ENCODE data around the gene FOXD2.

The FOXD2 gene

DNA sequence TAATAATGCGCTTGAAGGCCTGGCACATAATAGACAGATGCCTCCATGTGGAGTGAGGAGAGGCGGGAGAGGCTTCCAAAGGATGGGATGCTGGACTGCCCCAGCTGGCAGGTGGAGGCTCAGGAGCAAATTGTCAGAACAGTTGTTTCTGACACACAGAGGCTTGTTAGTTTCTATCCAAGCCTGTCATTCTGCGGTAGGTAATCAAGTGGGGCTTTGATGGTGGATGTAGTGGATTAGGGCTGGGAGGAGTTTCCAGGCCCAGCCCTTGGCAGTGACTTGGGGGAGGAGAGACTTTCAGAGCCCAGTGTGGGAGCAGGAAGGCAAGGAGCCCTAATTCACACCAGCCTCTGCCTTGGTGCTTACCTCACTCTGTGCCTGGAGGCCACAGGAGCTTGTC lies 44.1 kb downstream of the FOXD2 start:
- TF ChIP-seq BACH2 (CRISPR knock-in tag; IDR thresholded peaks at IDR 0.05; ENCODE audit: borderline replicate concordance) (no peak), RARB (CRISPR knock-in tag; IDR thresholded peaks at IDR 0.05) (no peak), ARNTL (CRISPR knock-in tag; IDR thresholded peaks at IDR 0.05; ENCODE audit: borderline replicate concordance, low read depth) (no peak), ESRRG (CRISPR knock-in tag; IDR thresholded peaks at IDR 0.05) (no peak), GLIS3 (CRISPR knock-in tag; IDR thresholded peaks at IDR 0.05) (no peak), CSDC2 (CRISPR knock-in tag; IDR thresholded peaks at IDR 0.05) (no peak), SNAI2 (CRISPR knock-in tag; IDR thresholded peaks at IDR 0.05) (no peak)
- TF ChIP-seq, protein P1, sequence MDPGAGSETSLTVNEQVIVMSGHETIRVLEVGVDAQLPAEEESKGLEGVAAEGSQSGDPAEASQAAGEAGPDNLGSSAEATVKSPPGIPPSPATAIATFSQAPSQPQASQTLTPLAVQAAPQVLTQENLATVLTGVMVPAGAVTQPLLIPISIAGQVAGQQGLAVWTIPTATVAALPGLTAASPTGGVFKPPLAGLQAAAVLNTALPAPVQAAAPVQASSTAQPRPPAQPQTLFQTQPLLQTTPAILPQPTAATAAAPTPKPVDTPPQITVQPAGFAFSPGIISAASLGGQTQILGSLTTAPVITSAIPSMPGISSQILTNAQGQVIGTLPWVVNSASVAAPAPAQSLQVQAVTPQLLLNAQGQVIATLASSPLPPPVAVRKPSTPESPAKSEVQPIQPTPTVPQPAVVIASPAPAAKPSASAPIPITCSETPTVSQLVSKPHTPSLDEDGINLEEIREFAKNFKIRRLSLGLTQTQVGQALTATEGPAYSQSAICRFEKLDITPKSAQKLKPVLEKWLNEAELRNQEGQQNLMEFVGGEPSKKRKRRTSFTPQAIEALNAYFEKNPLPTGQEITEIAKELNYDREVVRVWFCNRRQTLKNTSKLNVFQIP (CRISPR knock-in tag; IDR thresholded peaks at IDR 0.05; ENCODE audit: borderline replicate concordance, low read depth), result no peak
- TF ChIP-seq, protein P2, sequence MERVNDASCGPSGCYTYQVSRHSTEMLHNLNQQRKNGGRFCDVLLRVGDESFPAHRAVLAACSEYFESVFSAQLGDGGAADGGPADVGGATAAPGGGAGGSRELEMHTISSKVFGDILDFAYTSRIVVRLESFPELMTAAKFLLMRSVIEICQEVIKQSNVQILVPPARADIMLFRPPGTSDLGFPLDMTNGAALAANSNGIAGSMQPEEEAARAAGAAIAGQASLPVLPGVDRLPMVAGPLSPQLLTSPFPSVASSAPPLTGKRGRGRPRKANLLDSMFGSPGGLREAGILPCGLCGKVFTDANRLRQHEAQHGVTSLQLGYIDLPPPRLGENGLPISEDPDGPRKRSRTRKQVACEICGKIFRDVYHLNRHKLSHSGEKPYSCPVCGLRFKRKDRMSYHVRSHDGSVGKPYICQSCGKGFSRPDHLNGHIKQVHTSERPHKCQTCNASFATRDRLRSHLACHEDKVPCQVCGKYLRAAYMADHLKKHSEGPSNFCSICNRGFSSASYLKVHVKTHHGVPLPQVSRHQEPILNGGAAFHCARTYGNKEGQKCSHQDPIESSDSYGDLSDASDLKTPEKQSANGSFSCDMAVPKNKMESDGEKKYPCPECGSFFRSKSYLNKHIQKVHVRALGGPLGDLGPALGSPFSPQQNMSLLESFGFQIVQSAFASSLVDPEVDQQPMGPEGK (CRISPR knock-in tag; IDR thresholded peaks at IDR 0.05; ENCODE audit: borderline replicate concordance), result no peak
- TF ChIP-seq, protein P3, sequence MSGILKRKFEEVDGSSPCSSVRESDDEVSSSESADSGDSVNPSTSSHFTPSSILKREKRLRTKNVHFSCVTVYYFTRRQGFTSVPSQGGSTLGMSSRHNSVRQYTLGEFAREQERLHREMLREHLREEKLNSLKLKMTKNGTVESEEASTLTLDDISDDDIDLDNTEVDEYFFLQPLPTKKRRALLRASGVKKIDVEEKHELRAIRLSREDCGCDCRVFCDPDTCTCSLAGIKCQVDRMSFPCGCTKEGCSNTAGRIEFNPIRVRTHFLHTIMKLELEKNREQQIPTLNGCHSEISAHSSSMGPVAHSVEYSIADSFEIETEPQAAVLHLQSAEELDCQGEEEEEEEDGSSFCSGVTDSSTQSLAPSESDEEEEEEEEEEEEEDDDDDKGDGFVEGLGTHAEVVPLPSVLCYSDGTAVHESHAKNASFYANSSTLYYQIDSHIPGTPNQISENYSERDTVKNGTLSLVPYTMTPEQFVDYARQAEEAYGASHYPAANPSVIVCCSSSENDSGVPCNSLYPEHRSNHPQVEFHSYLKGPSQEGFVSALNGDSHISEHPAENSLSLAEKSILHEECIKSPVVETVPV (CRISPR knock-in tag; IDR thresholded peaks at IDR 0.05), result no peak
- no peak for ATAC-seq

DNA sequence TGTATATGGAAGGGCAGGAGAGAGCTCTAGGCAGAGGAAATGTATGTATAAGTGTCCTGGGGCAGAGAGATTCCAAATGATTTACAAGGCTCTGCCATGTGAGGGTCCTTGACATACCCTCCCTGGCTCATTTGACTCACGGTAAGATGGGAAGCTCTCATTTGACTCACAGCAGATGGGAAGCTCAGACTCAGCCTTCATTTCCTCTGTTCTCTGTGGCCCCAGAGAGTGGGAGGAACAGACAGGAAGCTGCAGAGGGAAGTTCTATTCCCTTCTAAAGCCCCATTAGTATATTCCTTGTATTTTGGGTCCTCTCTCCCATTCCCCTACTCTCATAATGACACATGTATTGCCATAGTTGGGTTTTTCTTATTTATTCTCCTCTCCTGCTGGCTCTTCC lies 44.9 kb downstream of the FOXD2 start:
- ATAC-seq, result no peak
- TF ChIP-seq PPARA (CRISPR knock-in tag; IDR thresholded peaks at IDR 0.05; ENCODE audit: borderline replicate concordance) (no peak), RARB (CRISPR knock-in tag; IDR thresholded peaks at IDR 0.05) (no peak), TOX (CRISPR knock-in tag; IDR thresholded peaks at IDR 0.05; ENCODE audit: borderline replicate concordance) (no peak), ZFP30 (CRISPR knock-in tag; IDR thresholded peaks at IDR 0.05) (no peak), TCF4 (CRISPR knock-in tag; IDR thresholded peaks at IDR 0.05; ENCODE audit: borderline replicate concordance) (no peak)
- TF ChIP-seq, protein P3 (CRISPR knock-in tag; IDR thresholded peaks at IDR 0.05), result no peak
- TF ChIP-seq, protein P4, sequence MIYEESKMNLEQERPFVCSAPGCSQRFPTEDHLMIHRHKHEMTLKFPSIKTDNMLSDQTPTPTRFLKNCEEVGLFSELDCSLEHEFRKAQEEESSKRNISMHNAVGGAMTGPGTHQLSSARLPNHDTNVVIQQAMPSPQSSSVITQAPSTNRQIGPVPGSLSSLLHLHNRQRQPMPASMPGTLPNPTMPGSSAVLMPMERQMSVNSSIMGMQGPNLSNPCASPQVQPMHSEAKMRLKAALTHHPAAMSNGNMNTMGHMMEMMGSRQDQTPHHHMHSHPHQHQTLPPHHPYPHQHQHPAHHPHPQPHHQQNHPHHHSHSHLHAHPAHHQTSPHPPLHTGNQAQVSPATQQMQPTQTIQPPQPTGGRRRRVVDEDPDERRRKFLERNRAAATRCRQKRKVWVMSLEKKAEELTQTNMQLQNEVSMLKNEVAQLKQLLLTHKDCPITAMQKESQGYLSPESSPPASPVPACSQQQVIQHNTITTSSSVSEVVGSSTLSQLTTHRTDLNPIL (CRISPR knock-in tag; IDR thresholded peaks at IDR 0.05; ENCODE audit: low read depth), result no peak

DNA sequence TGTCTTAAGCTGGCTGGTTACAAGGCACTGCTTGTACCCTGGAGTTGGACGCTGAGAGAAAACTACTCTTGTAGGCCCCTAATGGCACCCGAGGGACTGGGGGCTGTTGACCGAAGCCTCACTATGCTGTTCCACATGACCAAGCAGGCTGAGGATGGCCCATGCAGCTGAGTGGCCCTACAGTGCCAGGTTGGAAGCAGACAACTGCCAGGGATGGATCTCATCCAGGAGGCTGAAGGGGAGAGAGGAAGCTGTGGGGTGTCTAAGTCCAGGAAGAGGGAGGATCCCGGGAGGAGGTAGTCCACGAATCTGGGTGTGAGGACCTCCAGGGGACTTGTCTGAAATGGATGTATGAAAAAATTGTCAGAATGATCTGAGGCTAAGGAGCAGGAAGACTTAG lies 45.8 kb downstream of the FOXD2 start:
- ATAC-seq, result no peak
- TF ChIP-seq, protein P4 (CRISPR knock-in tag; IDR thresholded peaks at IDR 0.05; ENCODE audit: low read depth), result no peak
- TF ChIP-seq OSR1 (CRISPR knock-in tag; IDR thresholded peaks at IDR 0.05) (no peak), ESRRG (CRISPR knock-in tag; IDR thresholded peaks at IDR 0.05) (no peak), TOX (CRISPR knock-in tag; IDR thresholded peaks at IDR 0.05; ENCODE audit: borderline replicate concordance) (no peak), SNAI2 (CRISPR knock-in tag; IDR thresholded peaks at IDR 0.05) (no peak), ZC3H10 (CRISPR knock-in tag; IDR thresholded peaks at IDR 0.05) (no peak), ZFP30 (CRISPR knock-in tag; IDR thresholded peaks at IDR 0.05) (no peak), ZFP3 (CRISPR knock-in tag; IDR thresholded peaks at IDR 0.05) (no peak), ISL1 (CRISPR knock-in tag; IDR thresholded peaks at IDR 0.05) (no peak), ZNF70 (CRISPR knock-in tag; IDR thresholded peaks at IDR 0.05) (no peak)
- TF ChIP-seq, protein P1 (CRISPR knock-in tag; IDR thresholded peaks at IDR 0.05; ENCODE audit: borderline replicate concordance, low read depth), result no peak
- TF ChIP-seq, protein P5, sequence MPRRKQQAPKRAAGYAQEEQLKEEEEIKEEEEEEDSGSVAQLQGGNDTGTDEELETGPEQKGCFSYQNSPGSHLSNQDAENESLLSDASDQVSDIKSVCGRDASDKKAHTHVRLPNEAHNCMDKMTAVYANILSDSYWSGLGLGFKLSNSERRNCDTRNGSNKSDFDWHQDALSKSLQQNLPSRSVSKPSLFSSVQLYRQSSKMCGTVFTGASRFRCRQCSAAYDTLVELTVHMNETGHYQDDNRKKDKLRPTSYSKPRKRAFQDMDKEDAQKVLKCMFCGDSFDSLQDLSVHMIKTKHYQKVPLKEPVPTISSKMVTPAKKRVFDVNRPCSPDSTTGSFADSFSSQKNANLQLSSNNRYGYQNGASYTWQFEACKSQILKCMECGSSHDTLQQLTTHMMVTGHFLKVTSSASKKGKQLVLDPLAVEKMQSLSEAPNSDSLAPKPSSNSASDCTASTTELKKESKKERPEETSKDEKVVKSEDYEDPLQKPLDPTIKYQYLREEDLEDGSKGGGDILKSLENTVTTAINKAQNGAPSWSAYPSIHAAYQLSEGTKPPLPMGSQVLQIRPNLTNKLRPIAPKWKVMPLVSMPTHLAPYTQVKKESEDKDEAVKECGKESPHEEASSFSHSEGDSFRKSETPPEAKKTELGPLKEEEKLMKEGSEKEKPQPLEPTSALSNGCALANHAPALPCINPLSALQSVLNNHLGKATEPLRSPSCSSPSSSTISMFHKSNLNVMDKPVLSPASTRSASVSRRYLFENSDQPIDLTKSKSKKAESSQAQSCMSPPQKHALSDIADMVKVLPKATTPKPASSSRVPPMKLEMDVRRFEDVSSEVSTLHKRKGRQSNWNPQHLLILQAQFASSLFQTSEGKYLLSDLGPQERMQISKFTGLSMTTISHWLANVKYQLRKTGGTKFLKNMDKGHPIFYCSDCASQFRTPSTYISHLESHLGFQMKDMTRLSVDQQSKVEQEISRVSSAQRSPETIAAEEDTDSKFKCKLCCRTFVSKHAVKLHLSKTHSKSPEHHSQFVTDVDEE (CRISPR knock-in tag; IDR thresholded peaks at IDR 0.05), result no peak
- TF ChIP-seq, protein P2 (CRISPR knock-in tag; IDR thresholded peaks at IDR 0.05; ENCODE audit: borderline replicate concordance), result no peak

All from SK-N-SH treated with all-trans-retinoic acid at 6 μM for 48 hours (cell line).